Measurements from ENCODE around the gene KMT2C.

DNA sequence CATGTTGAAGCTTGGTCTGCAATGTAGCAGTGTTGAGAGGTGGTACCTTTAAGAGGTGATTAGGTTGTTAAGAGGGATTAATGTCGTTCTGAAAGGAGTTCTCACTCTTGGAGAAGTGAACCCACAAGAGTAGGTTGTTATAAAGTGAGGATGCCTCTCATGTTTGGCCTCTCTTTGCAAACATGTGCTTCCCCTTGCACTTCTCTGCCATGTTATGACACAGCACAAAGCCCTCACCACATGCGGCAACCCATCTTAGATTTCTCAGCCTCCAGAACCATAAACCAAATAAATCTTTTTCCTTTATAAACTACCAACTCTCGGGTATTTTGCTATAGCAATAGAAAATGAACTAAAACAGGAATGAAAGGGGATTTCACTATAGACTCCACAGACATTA, 66.3 kb downstream of the KMT2C start:
- TF ChIP-seq, protein P1, sequence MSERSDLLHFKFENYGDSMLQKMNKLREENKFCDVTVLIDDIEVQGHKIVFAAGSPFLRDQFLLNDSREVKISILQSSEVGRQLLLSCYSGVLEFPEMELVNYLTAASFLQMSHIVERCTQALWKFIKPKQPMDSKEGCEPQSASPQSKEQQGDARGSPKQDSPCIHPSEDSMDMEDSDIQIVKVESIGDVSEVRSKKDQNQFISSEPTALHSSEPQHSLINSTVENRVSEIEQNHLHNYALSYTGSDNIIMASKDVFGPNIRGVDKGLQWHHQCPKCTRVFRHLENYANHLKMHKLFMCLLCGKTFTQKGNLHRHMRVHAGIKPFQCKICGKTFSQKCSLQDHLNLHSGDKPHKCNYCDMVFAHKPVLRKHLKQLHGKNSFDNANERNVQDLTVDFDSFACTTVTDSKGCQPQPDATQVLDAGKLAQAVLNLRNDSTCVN (CRISPR knock-in tag; IDR thresholded peaks at IDR 0.05; ENCODE audit: borderline replicate concordance) = no peak
- TF ChIP-seq, protein P2, sequence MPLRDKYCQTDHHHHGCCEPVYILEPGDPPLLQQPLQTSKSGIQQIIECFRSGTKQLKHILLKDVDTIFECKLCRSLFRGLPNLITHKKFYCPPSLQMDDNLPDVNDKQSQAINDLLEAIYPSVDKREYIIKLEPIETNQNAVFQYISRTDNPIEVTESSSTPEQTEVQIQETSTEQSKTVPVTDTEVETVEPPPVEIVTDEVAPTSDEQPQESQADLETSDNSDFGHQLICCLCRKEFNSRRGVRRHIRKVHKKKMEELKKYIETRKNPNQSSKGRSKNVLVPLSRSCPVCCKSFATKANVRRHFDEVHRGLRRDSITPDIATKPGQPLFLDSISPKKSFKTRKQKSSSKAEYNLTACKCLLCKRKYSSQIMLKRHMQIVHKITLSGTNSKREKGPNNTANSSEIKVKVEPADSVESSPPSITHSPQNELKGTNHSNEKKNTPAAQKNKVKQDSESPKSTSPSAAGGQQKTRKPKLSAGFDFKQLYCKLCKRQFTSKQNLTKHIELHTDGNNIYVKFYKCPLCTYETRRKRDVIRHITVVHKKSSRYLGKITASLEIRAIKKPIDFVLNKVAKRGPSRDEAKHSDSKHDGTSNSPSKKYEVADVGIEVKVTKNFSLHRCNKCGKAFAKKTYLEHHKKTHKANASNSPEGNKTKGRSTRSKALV (CRISPR knock-in tag; IDR thresholded peaks at IDR 0.05) = no peak
- TF ChIP-seq ZFP36L1 (CRISPR knock-in tag; IDR thresholded peaks at IDR 0.05) (no peak), NBN (conservative IDR thresholded peaks at IDR 0.05) (no peak), SKI (IDR thresholded peaks at IDR 0.05; ENCODE audit: partially characterized antibody) (no peak), ZNF292 (CRISPR knock-in tag; IDR thresholded peaks at IDR 0.05; ENCODE audit: borderline replicate concordance, low read depth) (no peak)
- TF ChIP-seq, protein P3, sequence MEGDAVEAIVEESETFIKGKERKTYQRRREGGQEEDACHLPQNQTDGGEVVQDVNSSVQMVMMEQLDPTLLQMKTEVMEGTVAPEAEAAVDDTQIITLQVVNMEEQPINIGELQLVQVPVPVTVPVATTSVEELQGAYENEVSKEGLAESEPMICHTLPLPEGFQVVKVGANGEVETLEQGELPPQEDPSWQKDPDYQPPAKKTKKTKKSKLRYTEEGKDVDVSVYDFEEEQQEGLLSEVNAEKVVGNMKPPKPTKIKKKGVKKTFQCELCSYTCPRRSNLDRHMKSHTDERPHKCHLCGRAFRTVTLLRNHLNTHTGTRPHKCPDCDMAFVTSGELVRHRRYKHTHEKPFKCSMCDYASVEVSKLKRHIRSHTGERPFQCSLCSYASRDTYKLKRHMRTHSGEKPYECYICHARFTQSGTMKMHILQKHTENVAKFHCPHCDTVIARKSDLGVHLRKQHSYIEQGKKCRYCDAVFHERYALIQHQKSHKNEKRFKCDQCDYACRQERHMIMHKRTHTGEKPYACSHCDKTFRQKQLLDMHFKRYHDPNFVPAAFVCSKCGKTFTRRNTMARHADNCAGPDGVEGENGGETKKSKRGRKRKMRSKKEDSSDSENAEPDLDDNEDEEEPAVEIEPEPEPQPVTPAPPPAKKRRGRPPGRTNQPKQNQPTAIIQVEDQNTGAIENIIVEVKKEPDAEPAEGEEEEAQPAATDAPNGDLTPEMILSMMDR (CRISPR knock-in tag; IDR thresholded peaks at IDR 0.05) = no peak
